Fibroblast of gingiva (primary cell): ENCODE data around the gene NFIA.

ENCODE experiments used
- DNase-seq: peaks from one replicate; pipeline ENCODE4 v3.0.0-alpha.2; 2011; ENCODE audit warnings: low read depth

Gene NFIA

GRCh38 chr1:61083807-61084440 lies 1.6 kb downstream of the NFIA start:
- no peak for DNase-seq

DNA sequence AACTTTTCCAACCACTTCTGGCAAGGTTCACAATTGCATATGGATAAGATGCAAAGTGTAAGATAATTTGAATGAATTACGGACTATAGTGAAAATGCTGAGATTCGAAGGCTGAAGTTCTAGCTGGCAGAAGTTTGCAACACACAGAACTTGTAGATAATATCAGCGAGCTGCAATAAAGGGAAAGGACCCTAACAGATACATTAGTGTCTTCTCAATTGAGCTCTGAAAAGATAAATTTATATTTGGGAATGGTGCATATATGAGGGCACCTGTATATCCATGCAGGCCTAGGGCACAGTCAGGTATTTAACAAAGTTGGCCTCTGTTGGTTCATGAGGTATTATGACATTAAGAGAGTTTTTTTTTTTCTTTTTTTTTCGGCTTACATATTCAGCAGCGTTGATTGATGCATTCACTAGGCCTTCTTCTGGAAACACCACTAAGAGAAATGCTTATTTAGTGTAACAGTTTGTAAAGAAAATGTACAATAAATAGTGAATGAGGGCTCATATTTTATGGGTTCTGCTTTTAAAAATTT lies 2.2 kb downstream of the NFIA start:
- no peak for DNase-seq

GRCh38 chr1:61085206-61085982 lies 3.0 kb downstream of the NFIA start:
- no peak for DNase-seq

- no peak for DNase-seq
Measured at GRCh38 chr1:61085983-61086644, 3.8 kb downstream of the NFIA start.

- no peak for DNase-seq
Measured at GRCh38 chr1:61087571-61087970, 5.2 kb downstream of the NFIA start.

GRCh38 chr1:61088163-61088974 lies 6.0 kb downstream of the NFIA start:
- DNase-seq: no peak

DNA sequence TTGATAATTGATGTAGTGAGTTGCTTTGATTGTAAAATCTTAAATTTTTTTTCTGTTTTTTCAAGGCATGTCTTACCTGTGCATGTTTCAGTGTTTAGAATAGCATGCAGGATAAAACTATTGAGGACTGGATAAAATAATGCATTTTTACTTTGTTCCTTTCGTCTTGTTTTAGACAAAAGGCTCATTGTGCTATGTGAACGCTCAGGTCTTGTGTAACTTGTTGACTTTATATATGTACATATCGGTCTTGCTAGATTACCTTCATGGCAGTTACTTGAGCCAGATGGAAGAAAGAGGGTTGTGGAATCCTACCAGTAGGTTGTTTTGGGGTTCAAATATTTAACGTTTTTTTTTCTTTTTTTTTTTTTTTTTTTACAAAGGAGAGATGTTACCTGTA lies 7.0 kb downstream of the NFIA start:
- DNase-seq: no peak

- no peak for DNase-seq
Measured at GRCh38 chr1:61089741-61090140, 7.4 kb downstream of the NFIA start.

GRCh38 chr1:61090546-61091202 lies 8.3 kb downstream of the NFIA start:
- no peak for DNase-seq

DNA sequence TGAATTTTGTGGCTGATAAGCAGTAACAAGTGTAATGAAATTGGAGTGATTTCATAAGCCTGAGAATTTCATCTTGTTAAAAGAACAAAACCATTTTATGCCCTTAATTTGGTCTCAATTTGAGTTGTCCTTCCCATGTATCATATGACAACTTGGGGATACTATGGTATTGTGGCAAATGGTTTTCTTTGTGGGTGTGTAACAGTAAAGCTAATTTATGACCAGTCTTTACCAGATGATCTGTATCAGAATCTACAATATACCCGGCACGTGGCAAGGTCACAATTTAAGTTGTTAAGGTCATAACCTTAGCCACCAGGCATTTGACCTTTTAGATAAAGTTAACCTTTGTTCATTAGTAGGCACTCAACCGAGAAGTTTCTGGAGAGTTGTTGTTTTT lies 9.1 kb downstream of the NFIA start:
- no peak for DNase-seq

DNA sequence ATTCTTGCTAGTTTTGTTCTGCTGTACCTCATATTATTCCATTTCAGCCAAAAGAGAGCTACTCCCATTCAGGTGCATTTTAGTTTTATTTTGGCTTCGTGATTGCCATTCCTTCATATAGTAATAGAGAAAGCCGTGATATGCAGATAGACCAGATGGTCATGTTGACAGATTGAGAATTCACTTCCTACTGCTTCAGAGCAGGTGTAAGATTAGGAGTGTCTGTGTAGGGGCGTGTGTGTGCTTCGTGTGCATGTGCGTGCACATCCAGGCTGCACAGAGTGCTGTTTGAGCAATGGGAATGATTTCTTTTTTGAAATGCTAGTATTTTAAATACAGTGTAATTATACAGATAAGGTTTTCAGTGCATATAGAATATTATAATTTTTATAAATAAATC lies 10.3 kb downstream of the NFIA start:
- no peak for DNase-seq

DNA sequence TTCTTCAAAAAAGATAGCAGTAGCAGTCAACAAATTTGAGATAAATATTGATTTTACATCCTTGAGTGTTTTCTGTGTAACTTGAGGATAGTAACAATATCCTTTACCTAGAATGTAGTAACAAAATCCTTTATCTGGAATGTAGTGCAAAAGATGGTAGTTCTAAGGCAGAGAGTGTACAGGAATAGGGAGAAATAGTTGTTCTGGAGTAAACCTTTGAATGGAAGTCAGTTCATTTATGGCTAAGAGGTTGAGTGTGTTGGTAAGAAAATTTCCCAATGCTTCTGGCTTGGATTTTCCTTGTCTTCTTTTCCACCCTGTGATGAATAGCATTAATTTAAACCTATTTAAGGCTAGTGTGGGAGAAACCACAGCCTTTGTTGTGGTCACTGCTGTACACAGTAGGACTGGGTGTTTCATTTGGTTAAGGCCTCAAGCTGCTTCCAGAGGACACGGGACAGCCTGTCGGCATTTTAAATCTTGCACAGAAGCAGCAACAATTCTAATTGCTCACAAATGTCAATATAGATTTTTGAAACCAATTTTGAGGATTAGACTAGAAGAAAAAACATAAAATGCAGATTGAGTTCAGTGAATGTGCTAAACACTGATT lies 11.3 kb downstream of the NFIA start:
- no peak for DNase-seq

DNA sequence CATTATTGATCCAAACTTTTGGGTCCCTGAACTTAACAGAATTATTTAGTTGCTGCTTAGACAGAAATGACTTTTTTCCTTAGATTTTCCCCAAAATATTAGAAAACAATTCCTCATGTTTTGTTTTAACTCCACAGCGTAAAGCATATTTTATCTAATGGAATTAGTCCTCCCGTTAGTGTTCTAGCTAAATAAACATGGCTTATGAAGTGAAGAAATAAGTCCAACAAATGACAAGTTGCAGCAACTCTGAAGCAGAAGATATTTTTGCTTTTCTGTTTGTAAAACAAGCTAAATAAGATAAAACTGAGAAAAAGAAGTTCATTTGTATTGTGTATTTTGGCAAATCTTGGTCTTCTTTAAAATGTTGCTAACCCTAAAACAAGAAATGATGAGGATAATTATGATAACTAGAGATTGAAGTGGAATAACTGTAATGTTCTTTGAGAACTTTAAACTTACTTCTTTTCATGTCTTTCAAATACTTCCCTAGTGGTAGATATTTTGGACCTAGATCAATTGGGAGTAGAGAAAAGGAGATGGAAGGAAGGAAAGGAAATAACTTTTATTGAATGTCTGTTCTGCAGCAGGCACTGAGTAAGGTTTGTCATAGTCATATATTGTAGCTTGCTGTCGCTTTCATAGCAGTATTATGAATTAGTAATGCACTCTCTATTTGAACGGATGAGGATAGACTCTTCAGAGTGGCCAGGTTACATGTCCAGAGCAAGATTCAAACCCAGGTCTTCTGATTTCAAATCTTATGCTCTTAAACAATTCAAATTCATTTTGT lies 12.5 kb downstream of the NFIA start:
- DNase-seq: no peak

GRCh38 chr1:61095470-61095812 lies 13.1 kb downstream of the NFIA start:
- DNase-seq: no peak

DNA sequence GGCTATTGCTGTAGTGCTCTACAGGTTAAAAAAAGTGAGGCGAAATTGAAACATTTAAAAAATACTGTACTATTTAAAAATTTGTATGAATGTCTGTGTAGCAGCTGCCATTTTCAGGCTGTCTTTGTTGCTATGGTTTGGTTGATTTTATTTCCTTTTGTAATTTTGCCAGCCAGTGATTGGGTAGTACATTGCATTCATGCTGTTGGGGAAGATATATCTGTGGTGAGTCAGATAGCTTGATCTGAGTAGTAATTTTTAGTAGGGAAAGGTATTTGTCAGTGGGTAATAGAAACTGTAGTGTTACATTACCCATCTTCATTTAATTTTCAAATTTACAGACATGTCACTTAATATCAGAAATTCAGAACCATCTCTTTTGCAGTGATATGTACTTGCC lies 15.0 kb downstream of the NFIA start:
- DNase-seq: peak; percentile 78

GRCh38 chr1:61097722-61098121 lies 15.4 kb downstream of the NFIA start:
- DNase-seq: no peak

DNA sequence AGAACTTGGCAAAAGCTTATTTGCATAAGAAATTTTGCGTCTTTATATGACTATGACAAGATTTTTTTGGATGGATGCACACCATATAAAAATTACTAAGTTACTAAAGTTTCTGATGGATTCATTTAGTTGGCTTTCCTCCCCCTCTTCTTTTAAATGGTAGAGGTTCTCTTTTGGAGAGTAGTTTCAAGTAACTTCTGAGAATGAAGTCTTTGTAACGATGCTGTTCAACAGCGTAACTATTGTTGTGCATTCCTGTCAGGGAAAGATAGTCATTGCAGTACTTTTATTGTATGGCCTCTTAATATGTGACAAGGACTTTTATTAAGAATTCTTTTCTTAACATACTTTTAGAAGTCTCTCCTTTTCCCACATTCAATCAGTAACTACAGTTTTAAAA lies 16.0 kb downstream of the NFIA start:
- no peak for DNase-seq

DNA sequence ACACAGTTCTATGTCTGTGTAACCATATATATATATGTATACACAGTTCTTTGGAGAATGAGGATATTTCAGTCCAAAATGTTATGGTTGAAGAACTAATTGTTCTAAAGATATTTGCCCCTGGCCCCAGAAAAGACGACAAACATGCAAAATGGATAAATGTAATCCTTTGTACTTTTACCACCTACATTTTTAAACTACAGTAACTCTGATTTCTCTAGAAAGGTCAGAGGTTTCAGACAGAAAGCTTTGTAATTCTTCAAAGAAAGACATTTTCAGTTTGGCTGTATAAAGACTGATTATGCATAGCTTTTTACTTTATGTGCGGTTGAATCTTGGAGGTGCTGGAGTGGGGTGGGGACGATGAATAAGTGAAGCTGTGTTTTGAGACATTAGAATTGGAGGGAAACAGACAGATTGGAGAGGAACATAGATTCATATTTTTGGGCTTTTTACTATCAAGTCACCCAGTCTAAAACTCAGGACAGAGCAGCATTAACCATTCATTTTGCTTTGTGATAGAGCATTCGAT lies 16.6 kb downstream of the NFIA start:
- no peak for DNase-seq

- DNase-seq: no peak
Measured at GRCh38 chr1:61100578-61100977, 18.2 kb downstream of the NFIA start.

GRCh38 chr1:61101536-61101935 lies 19.2 kb downstream of the NFIA start:
- no peak for DNase-seq
